Measurements from ENCODE around the gene RAF1. TPM values are rescaled to one million over a fixed set of nuclear protein-coding genes. Genes with fewer than 3 reads are reported as not detected.

The RAF1 gene
- total and polyA plus RNA-seq, 2 of the 13 experiments (the other 11 are each of a cell fraction or from before 2014, with no cell fraction given), result 72.2 to 91.4 TPM

GRCh38 chr3:12556690-12557472 is 107.0 kb downstream of the RAF1 start, which contains the start of gene MKRN2 (continued):
- TF ChIP-seq NR0B2 (CRISPR knock-in tag; IDR thresholded peaks at IDR 0.05), result peak; percentile 90; the same call in 1 of the 2 replicates
- TF ChIP-seq ZNF746 (CRISPR knock-in tag; IDR thresholded peaks at IDR 0.05), result peak; percentile 56
- no peak for TF ChIP-seq ZNF367 (CRISPR knock-in tag; IDR thresholded peaks at IDR 0.05; ENCODE audit: borderline replicate concordance)
- 0 out of 2 replicates have a peak, but pooled peaks have one; percentile 60 for TF ChIP-seq ZNF598 (CRISPR knock-in tag; IDR thresholded peaks at IDR 0.05; ENCODE audit: borderline replicate concordance)
- peak; percentile 88 for TF ChIP-seq ZBTB2 (CRISPR knock-in tag; IDR thresholded peaks at IDR 0.05; ENCODE audit: low read depth)
- 0 out of 2 replicates have a peak, but pooled peaks have one; percentile 37 for TF ChIP-seq HOXA9 (CRISPR knock-in tag; IDR thresholded peaks at IDR 0.05; ENCODE audit: borderline replicate concordance)
- peak; percentile 16; the same call in 1 of the 2 replicates for TF ChIP-seq HNF4A (CRISPR knock-in tag; IDR thresholded peaks at IDR 0.05)
- TF ChIP-seq ZNF24 (IDR thresholded peaks at IDR 0.05), result peak; percentile 47; the same call in 1 of the 2 replicates
- peak; percentile 67 for TF ChIP-seq MED8 (CRISPR knock-in tag; IDR thresholded peaks at IDR 0.05; ENCODE audit: insufficient replicate concordance)
- TF ChIP-seq ZMAT5 (CRISPR knock-in tag; IDR thresholded peaks at IDR 0.05; ENCODE audit: borderline replicate concordance, low read depth), result no peak
- TF ChIP-seq ZBTB34 (CRISPR knock-in tag; IDR thresholded peaks at IDR 0.05), result no peak
- 0 out of 2 replicates have a peak, but pooled peaks have one; percentile 48 for TF ChIP-seq ZNF572 (CRISPR knock-in tag; IDR thresholded peaks at IDR 0.05)
- peak; percentile 54 for TF ChIP-seq PATZ1 (CRISPR knock-in tag; IDR thresholded peaks at IDR 0.05)
- peak; percentile 66; the same call in 1 of the 2 replicates for TF ChIP-seq ZNF230 (CRISPR knock-in tag; IDR thresholded peaks at IDR 0.05)
- no peak for TF ChIP-seq ZBTB33 (CRISPR knock-in tag; IDR thresholded peaks at IDR 0.05)
- peak; percentile 86 for TF ChIP-seq CBFB (CRISPR knock-in tag; IDR thresholded peaks at IDR 0.05)
- no peak for TF ChIP-seq MLLT10 (CRISPR knock-in tag; IDR thresholded peaks at IDR 0.05)
